Mesenchymal stem cell (in vitro differentiated cells and primary cell): Measurements from ENCODE around the gene UBR1.

Experiments
- DNase-seq: peaks from one replicate; pipeline ENCODE4 v3.0.0-alpha.2; 2013
- H2AFZ ChIP-seq: one replicate; pipeline ENCODE4 v1.6.1; 2013; ENCODE audit warnings: low read depth, mild to moderate bottlenecking, control low read depth, inconsistent platforms, low read length, moderate library complexity
- H2AK5ac ChIP-seq: 2 replicates; pipeline ENCODE4 v1.6.1; 2013; ENCODE audit warnings: low read length, moderate library complexity, mild to moderate bottlenecking, inconsistent platforms; ENCODE audit not compliant: severe bottlenecking
- H2BK120ac ChIP-seq: one replicate; pipeline ENCODE4 v1.6.1; 2013; ENCODE audit warnings: low read depth, mild to moderate bottlenecking, inconsistent platforms, low read length, moderate library complexity
- H2BK12ac ChIP-seq, 2 experiments: one replicate each; pipeline ENCODE4 v1.6.1; 2013; ENCODE audit warnings: inconsistent platforms in 2 of 2, low read length in 2 of 2, mild to moderate bottlenecking in 2 of 2, moderate library complexity in 2 of 2, control low read depth in 1 of 2
- H2BK15ac ChIP-seq: one replicate; pipeline ENCODE4 v1.6.1; 2013; ENCODE audit warnings: mild to moderate bottlenecking, low read depth, inconsistent platforms; ENCODE audit not compliant: poor library complexity, severe bottlenecking
- H2BK5ac ChIP-seq: 2 replicates; pipeline ENCODE4 v1.6.1; 2013; ENCODE audit warnings: low read depth, mild to moderate bottlenecking, low read length, control low read depth, inconsistent platforms; ENCODE audit not compliant: poor library complexity, severe bottlenecking
- H3K14ac ChIP-seq, 2 experiments: one replicate each; pipeline ENCODE4 v1.6.1; 2013; ENCODE audit warnings: inconsistent platforms in 2 of 2, low read length in 2 of 2, control low read depth in 1 of 2, mild to moderate bottlenecking in 1 of 2, moderate library complexity in 1 of 2
- H3K18ac ChIP-seq, 2 experiments: one replicate each; pipeline ENCODE4 v1.6.1; 2013; ENCODE audit warnings: inconsistent platforms in 2 of 2, low read length in 2 of 2, control low read depth in 1 of 2, low read depth in 1 of 2, mild to moderate bottlenecking in 1 of 2
- H3K23ac ChIP-seq, 2 experiments: one replicate each; pipeline ENCODE4 v1.6.1; 2013; ENCODE audit warnings: inconsistent platforms in 2 of 2, low read length in 2 of 2, mild to moderate bottlenecking in 2 of 2, moderate library complexity in 2 of 2, control low read depth in 1 of 2
- H3K27ac ChIP-seq: 2 replicates; pipeline ENCODE4 v1.5.1; 2013; ENCODE audit warnings: mild to moderate bottlenecking, moderate library complexity, low read length, control low read depth, inconsistent platforms; ENCODE audit not compliant: poor library complexity, severe bottlenecking
- H3K27me3 ChIP-seq, 2 experiments: 2 replicates each; pipeline versions ENCODE4 v1.6.1 to v1.7.0; 2013; ENCODE audit warnings: low read length in 2 of 2, mild to moderate bottlenecking in 2 of 2, moderate library complexity in 2 of 2, control low read depth in 1 of 2, inconsistent platforms in 1 of 2; ENCODE audit not compliant: control insufficient read depth in 1 of 2, insufficient read depth in 1 of 2
- H3K36me3 ChIP-seq, 2 experiments: 2 replicates each; pipeline versions ENCODE4 v1.6.1 to v1.7.0; 2013; ENCODE audit warnings: low read length in 2 of 2, control low read depth in 1 of 2, inconsistent platforms in 1 of 2, low read depth in 1 of 2, mild to moderate bottlenecking in 1 of 2; ENCODE audit not compliant: insufficient read depth in 2 of 2, control insufficient read depth in 1 of 2
- H3K4ac ChIP-seq, 2 experiments: one replicate each; pipeline ENCODE4 v1.6.1; 2013; ENCODE audit warnings: inconsistent platforms in 2 of 2, low read length in 2 of 2, mild to moderate bottlenecking in 2 of 2, moderate library complexity in 2 of 2, control low read depth in 1 of 2, low read depth in 1 of 2
- H3K4me1 ChIP-seq: 2 replicates; pipeline ENCODE4 v1.6.1; 2013; ENCODE audit warnings: low read depth, low read length, control low read depth; ENCODE audit not compliant: control insufficient read depth, insufficient read depth
- H3K4me2 ChIP-seq: 2 replicates; pipeline ENCODE4 v1.6.1; 2013; ENCODE audit warnings: low read length, mild to moderate bottlenecking, inconsistent platforms; ENCODE audit not compliant: poor library complexity, severe bottlenecking
- H3K4me3 ChIP-seq, 2 experiments: 2 replicates each; pipeline versions ENCODE4 v1.5.1 to v1.7.0; 2013; ENCODE audit warnings: low read length in 2 of 2, mild to moderate bottlenecking in 2 of 2, control low read depth in 1 of 2, low read depth in 1 of 2; ENCODE audit not compliant: insufficient read depth in 1 of 2
- H3K79me1 ChIP-seq: replicated peaks from 2 replicates; pipeline ENCODE4 v1.6.1; 2013; ENCODE audit warnings: mild to moderate bottlenecking, control low read depth, low read length, inconsistent platforms; ENCODE audit not compliant: poor library complexity, severe bottlenecking
- H3K9ac ChIP-seq: 2 replicates; pipeline ENCODE4 v1.7.0; 2013; ENCODE audit warnings: mild to moderate bottlenecking, low read length, moderate library complexity
- H3K9me3 ChIP-seq: 2 replicates; pipeline ENCODE4 v1.7.0; 2013; ENCODE audit warnings: mild to moderate bottlenecking, low read length; ENCODE audit not compliant: control insufficient read depth
- H4K8ac ChIP-seq: one replicate; pipeline ENCODE4 v1.6.1; 2013; ENCODE audit warnings: inconsistent platforms, mild to moderate bottlenecking, low read length, moderate library complexity
- H4K91ac ChIP-seq: one replicate; pipeline ENCODE4 v1.6.1; 2013; ENCODE audit warnings: mild to moderate bottlenecking, low read length, inconsistent platforms
- WGBS: methylation state at CpG from one replicate; pipeline ENCODE4 v1.1.7; 2013; ENCODE audit warnings: mixed read lengths; 5-methylcytosine and 5-hydroxymethylcytosine counted together

The UBR1 gene

GRCh38 chr15:42939841-42940240, 166.0 kb downstream of the UBR1 start:
- H2BK12ac ChIP-seq = no peak overlapping the region

GRCh38 chr15:42937143-42937542, 168.7 kb downstream of the UBR1 start:
- Histone ChIP-seq H3K4me1 (no peaks in the 10 kb centered on the region), H3K18ac (no peak overlapping the region), H3K4me3 (no peak overlapping the region), H2BK12ac (no peak overlapping the region), H3K14ac (no peak overlapping the region), H3K4ac (no peak overlapping the region), H3K4me2 (no peak overlapping the region), H3K27ac (no peak overlapping the region), H3K36me3 (peaks cover 0 to 9% of the 10 kb centered on the region in 2 experiments), H2AK5ac (no peak overlapping the region), H3K9ac (no peak overlapping the region), H2BK120ac (no peak overlapping the region), H3K27me3 (no peaks in the 10 kb centered on the region), H2BK5ac (no peak overlapping the region), H2AFZ (no peak overlapping the region), H3K9me3 (no peaks in the 10 kb centered on the region), H2BK15ac (no peak overlapping the region), H3K79me1 (no peaks in the 10 kb centered on the region), H3K23ac (no peak overlapping the region), H4K8ac (no peak overlapping the region), H4K91ac (no peak overlapping the region)
- DNase-seq = no peak

More at GRCh38 chr15:42939841-42940240, 166.0 kb downstream of the UBR1 start:
- Histone ChIP-seq H3K27me3 (no peaks in the 10 kb centered on the region), H4K8ac (no peak overlapping the region), H3K18ac (no peak overlapping the region), H2BK15ac (no peak overlapping the region), H3K4me1 (no peaks in the 10 kb centered on the region), H3K9me3 (no peaks in the 10 kb centered on the region), H3K4me3 (no peak overlapping the region), H3K4me2 (no peak overlapping the region), H3K14ac (no peak overlapping the region), H4K91ac (no peak overlapping the region), H2AFZ (no peak overlapping the region), H2AK5ac (no peak overlapping the region), H3K23ac (no peak overlapping the region), H2BK120ac (no peak overlapping the region), H3K27ac (no peak overlapping the region), H2BK5ac (no peak overlapping the region), H3K9ac (no peak overlapping the region), H3K4ac (no peak overlapping the region), H3K36me3 (peaks cover 9 to 18% of the 10 kb centered on the region in 2 experiments), H3K79me1 (peaks cover 1% of the 10 kb centered on the region)
- WGBS = 95% methylated on average over 8 of the region's 8 CpGs
- DNase-seq = no peak

- 76% methylated on average over 6 of the region's 7 CpGs for WGBS
- H3K4me3 ChIP-seq = no peak overlapping the region
Measured at GRCh38 chr15:42933886-42934667, 171.8 kb downstream of the UBR1 start.

DNA sequence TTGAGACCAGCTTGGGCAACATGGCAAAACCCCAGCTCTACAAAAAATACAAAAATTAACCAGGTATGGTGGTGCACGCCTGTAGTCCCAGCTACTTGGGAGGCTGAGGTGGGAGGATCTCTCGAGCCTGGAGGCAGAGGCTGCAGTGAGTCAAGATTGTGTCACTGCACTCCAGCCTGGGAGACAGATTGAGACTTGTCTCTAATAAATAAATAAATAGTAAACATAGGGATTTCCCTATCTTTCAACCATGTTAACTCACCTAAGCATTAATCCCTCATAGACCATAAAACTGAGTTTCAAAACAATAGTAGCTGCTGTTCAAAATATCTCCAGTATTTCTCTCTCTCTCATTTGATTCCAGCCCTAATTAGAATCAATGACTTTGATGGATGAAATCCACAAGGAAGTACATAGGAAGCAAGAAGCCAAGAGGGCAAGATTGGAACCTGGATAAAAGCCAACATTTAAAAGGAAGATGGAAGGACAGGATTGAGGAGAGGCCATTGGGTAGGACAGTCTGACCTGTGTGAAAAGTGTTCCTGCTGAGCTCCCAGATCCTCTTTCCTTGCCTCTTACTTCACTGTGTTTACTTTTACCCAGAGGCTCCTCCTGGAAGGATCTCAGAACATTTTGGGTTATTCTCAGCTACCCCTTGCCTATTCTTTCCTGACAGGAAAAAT, 172.9 kb downstream of the UBR1 start:
- H4K8ac ChIP-seq = no peak overlapping the region
- no peak overlapping the region for H3K4me2 ChIP-seq
- no peaks in the 10 kb centered on the region for H3K27me3 ChIP-seq
- H2AK5ac ChIP-seq = no peak overlapping the region
- H3K4me1 ChIP-seq = no peaks in the 10 kb centered on the region
- no peak overlapping the region for H3K4ac ChIP-seq
- no peak overlapping the region for H2AFZ ChIP-seq
- no peaks in the 10 kb centered on the region for H3K9me3 ChIP-seq
- no peak overlapping the region for H3K23ac ChIP-seq
- no peak overlapping the region for H2BK120ac ChIP-seq
- no peak for DNase-seq
- H3K18ac ChIP-seq = no peak overlapping the region
- no peak overlapping the region for H4K91ac ChIP-seq
- H3K9ac ChIP-seq = no peak overlapping the region
- 80% methylated on average over 1 of the region's 2 CpGs for WGBS
- no peak overlapping the region for H2BK5ac ChIP-seq
- H3K27ac ChIP-seq = no peak overlapping the region
- H3K4me3 ChIP-seq = no peak overlapping the region
- H3K36me3 ChIP-seq = no peaks in the 10 kb centered on the region
- H3K14ac ChIP-seq = no peak overlapping the region
- no peak overlapping the region for H2BK12ac ChIP-seq
- no peak overlapping the region for H2BK15ac ChIP-seq
- no peaks in the 10 kb centered on the region for H3K79me1 ChIP-seq

More at GRCh38 chr15:42933886-42934667, 171.8 kb downstream of the UBR1 start:
- Histone ChIP-seq H3K27me3 (no peaks in the 10 kb centered on the region), H3K36me3 (no peaks in the 10 kb centered on the region), H2AFZ (no peak overlapping the region), H3K27ac (no peak overlapping the region), H4K91ac (no peak overlapping the region), H3K79me1 (no peaks in the 10 kb centered on the region), H2BK12ac (no peak overlapping the region), H2BK15ac (no peak overlapping the region), H2BK120ac (no peak overlapping the region), H3K4ac (no peak overlapping the region), H2AK5ac (no peak overlapping the region), H3K9me3 (no peaks in the 10 kb centered on the region), H3K14ac (no peak overlapping the region), H3K4me2 (no peak overlapping the region), H3K18ac (no peak overlapping the region), H3K4me1 (no peaks in the 10 kb centered on the region), H3K23ac (no peak overlapping the region), H2BK5ac (no peak overlapping the region), H3K9ac (no peak overlapping the region), H4K8ac (no peak overlapping the region)
- DNase-seq = peak; percentile 43
